Spleen (tissue), 7 donors: Measurements from ENCODE around the gene IFT88.

Experiments
- POLR2A ChIP-seq, 3 donors: fragments of 450-650 bp; IDR thresholded peaks; one replicate each; pipeline ENCODE4 v1.5.1; 2017; ENCODE audit warnings: antibody characterized with exemption in 3 of 3, mild to moderate bottlenecking in 1 of 3
- POLR2AphosphoS5 ChIP-seq, 3 donors: sonication (generic); formaldehyde crosslinking; IDR thresholded peaks; one replicate each; pipeline ENCODE4 v1.5.1; 2017; ENCODE audit warnings: antibody characterized with exemption in 3 of 3
- TF ChIP-seq, protein P1 (sequence below), 11 experiments: fragments of 200-600 bp in 7 of 11; fragments of 450-650 bp in 4 of 11; sonication (generic) in 4 of 11; IDR thresholded peaks in 8 of 11; conservative IDR thresholded peaks in 3 of 11; 1 replicate in 7 of 11; 2 replicates in 4 of 11; pipeline versions ENCODE4 v1.4.0 to v1.8.0; 2016 to 2021; ENCODE audit warnings: antibody characterized with exemption in 11 of 11, inconsistent platforms in 4 of 11, mild to moderate bottlenecking in 1 of 11
- donor health status: DM: no; HTN: no; CAD: no; lungs with moderate emphysema.
- donor health status: DM: no; HTN: no; CAD: no.
- donor health status: DM: no; HTN: no; CAD: no.

DNA sequence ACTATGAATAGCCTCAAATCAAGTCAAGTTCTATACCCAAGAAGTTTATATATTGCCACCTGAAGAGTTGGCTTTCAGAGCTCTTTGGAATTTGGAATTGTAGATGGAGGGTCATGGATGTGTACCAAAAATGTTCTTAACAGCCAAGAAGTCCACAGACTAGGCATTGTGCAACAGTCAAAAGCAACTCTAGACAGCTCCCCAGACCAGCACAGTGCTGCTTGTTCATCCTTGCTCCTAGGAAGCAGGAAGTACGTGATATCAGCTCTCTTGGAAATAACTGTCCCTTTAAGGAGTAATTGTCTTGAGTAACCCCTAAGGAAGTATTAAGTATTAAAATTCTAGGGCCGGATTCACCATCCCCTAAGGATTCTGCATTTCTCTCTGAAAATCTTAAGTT lies 105.8 kb downstream of the IFT88 start:
- TF ChIP-seq, protein P1, sequence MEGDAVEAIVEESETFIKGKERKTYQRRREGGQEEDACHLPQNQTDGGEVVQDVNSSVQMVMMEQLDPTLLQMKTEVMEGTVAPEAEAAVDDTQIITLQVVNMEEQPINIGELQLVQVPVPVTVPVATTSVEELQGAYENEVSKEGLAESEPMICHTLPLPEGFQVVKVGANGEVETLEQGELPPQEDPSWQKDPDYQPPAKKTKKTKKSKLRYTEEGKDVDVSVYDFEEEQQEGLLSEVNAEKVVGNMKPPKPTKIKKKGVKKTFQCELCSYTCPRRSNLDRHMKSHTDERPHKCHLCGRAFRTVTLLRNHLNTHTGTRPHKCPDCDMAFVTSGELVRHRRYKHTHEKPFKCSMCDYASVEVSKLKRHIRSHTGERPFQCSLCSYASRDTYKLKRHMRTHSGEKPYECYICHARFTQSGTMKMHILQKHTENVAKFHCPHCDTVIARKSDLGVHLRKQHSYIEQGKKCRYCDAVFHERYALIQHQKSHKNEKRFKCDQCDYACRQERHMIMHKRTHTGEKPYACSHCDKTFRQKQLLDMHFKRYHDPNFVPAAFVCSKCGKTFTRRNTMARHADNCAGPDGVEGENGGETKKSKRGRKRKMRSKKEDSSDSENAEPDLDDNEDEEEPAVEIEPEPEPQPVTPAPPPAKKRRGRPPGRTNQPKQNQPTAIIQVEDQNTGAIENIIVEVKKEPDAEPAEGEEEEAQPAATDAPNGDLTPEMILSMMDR (IDR thresholded peaks at IDR 0.05 in 8 of 11, conservative IDR thresholded peaks at IDR 0.05 in 3 of 11) = no peak
- TF ChIP-seq POLR2A (IDR thresholded peaks at IDR 0.05) (no peak), POLR2AphosphoS5 (IDR thresholded peaks at IDR 0.05) (no peak)
